Suprapubic skin (tissue), 4 donors: ENCODE measurements around the gene RPH3AL. TPM values are rescaled to one million over a fixed set of nuclear protein-coding genes. Genes with fewer than 3 reads are reported as not detected.

Source experiments
- DNase-seq, 2 donors: peaks; one replicate each; pipeline ENCODE4 v3.0.0-alpha.2; 2019; ENCODE audit warnings: low spot score in 2 of 2
- H3K27ac ChIP-seq: fragments of 200-600 bp; sonication (generic); one replicate; pipeline ENCODE4 v1.5.1; 2019
- H3K27me3 ChIP-seq: fragments of 200-600 bp; sonication (generic); one replicate; pipeline ENCODE4 v1.5.1; 2019
- H3K36me3 ChIP-seq: fragments of 200-600 bp; sonication (generic); one replicate; pipeline ENCODE4 v1.5.1; 2019
- H3K4me1 ChIP-seq: fragments of 200-600 bp; sonication (generic); one replicate; pipeline ENCODE4 v1.5.1; 2019
- H3K4me3 ChIP-seq: fragments of 200-600 bp; sonication (generic); one replicate; pipeline ENCODE4 v1.5.1; 2019; ENCODE audit warnings: mild to moderate bottlenecking
- H3K9me3 ChIP-seq: fragments of 200-600 bp; sonication (generic); one replicate; pipeline ENCODE4 v1.5.1; 2019
- EP300 ChIP-seq: sonication (generic); formaldehyde crosslinking; IDR thresholded peaks from one replicate; pipeline ENCODE4 v1.6.1; 2017; ENCODE audit warnings: antibody characterized with exemption
- POLR2A ChIP-seq, 2 donors: fragments of 450-650 bp; IDR thresholded peaks; one replicate each; pipeline ENCODE4 v1.6.1; 2017; ENCODE audit warnings: antibody characterized with exemption in 2 of 2, mild to moderate bottlenecking in 2 of 2, moderate library complexity in 2 of 2
- POLR2AphosphoS5 ChIP-seq, 3 donors: sonication (generic); formaldehyde crosslinking; IDR thresholded peaks; one replicate each; pipeline ENCODE4 v1.6.1; 2017; ENCODE audit warnings: antibody characterized with exemption in 3 of 3
- WGBS: methylation state at CpG from one replicate; pipeline ENCODE4 v1.1.5; 2018; 5-methylcytosine and 5-hydroxymethylcytosine counted together
- total RNA-seq, 4 donors: library from RNA; depleted of rRNA; stranded (reverse); fragments of >200 nt; gene quantifications; one replicate each; pipeline ENCODE4 v1.1.0, GENCODE V29; 2016
- TF ChIP-seq, protein P1 (sequence below), 2 donors: fragments of 200-600 bp in 1 of 2; fragments of 450-650 bp in 1 of 2; sonication (generic) in 1 of 2; IDR thresholded peaks; one replicate each; pipeline ENCODE4 v1.5.1; 2016 to 2019; ENCODE audit warnings: antibody characterized with exemption in 2 of 2, mild to moderate bottlenecking in 1 of 2, moderate library complexity in 1 of 2

The RPH3AL gene
- total RNA-seq, 4 donors from 2014 or later: 1.7 to 39.5 (median 10.9) TPM

DNA sequence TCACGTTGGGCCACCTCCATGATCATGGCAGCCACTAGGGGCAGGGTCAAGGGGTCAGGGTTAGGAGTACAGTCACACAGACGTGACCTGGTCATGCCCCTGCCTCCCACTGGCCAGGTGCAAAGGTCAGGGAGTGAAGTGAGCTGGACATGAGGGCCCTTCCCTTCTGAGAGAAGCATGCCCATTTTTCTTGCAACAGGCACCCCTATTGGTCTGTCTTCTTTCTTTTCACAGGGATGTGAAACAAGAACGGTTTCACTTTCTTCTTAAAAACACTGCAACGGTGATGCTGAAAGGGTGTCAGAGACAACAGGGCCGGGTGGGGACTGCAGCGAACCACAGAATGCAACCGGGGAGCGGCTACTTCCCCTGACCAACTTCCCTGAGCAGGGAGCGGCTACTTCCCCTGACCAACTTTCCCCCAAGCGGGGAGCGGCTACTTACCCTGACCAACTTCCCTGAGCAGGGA lies 119.1 kb downstream of the RPH3AL start:
- Histone ChIP-seq H3K4me1 (peaks cover 6% of the 10 kb centered on the region), H3K27me3 (no peaks in the 10 kb centered on the region), H3K27ac (peak overlapping the region; percentile 74), H3K4me3 (no peak overlapping the region), H3K9me3 (no peaks in the 10 kb centered on the region), H3K36me3 (no peaks in the 10 kb centered on the region)
- TF ChIP-seq, protein P1, sequence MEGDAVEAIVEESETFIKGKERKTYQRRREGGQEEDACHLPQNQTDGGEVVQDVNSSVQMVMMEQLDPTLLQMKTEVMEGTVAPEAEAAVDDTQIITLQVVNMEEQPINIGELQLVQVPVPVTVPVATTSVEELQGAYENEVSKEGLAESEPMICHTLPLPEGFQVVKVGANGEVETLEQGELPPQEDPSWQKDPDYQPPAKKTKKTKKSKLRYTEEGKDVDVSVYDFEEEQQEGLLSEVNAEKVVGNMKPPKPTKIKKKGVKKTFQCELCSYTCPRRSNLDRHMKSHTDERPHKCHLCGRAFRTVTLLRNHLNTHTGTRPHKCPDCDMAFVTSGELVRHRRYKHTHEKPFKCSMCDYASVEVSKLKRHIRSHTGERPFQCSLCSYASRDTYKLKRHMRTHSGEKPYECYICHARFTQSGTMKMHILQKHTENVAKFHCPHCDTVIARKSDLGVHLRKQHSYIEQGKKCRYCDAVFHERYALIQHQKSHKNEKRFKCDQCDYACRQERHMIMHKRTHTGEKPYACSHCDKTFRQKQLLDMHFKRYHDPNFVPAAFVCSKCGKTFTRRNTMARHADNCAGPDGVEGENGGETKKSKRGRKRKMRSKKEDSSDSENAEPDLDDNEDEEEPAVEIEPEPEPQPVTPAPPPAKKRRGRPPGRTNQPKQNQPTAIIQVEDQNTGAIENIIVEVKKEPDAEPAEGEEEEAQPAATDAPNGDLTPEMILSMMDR (IDR thresholded peaks at IDR 0.05): no peak
- TF ChIP-seq POLR2AphosphoS5 (IDR thresholded peaks at IDR 0.05) (no peak), EP300 (no peak), POLR2A (IDR thresholded peaks at IDR 0.05) (no peak)
- peak; percentile 64 to 69 for DNase-seq
- WGBS: 72% methylated on average over 9 of the region's 11 CpGs

DNA sequence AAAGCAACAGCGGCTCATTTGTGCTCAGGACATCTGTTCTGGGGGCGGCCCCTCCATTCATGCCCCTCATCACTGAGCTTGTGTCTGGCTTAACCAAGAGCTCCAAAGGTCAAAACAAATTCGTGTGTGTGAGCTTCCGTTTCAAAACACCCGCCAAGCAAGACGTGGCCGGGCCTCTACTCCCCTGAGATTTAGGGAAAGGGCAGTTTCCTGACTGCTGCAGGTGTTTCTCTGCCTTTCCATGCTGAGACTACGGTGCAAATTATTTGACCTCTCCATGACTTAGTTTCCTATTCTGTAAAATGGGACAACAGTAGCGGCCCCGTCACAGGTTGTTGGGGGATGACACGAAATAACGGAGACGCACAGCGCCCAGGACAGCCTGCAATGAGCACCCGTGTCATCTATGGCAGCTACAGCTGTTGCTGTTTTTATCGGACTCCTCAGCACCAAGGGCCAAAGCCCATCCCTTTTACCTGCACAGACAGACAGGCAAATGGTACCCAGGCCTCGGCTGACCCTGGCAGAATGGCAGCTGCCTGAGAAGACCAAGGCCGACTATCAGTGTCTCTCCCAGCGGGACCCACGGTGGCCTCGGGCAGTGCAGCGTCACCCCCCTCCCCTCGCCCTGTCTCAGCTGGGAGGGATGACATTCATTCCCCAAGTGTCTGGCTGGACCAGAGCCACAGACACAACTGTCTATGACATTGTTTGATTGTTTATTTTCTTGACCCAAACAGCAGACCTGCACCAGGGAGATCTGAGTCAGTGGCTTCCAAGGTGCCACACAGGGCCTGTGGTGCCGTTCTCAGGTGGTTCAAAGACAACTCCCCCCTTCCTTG lies 120.4 kb downstream of the RPH3AL start:
- Histone ChIP-seq H3K36me3 (no peaks in the 10 kb centered on the region), H3K4me3 (no peak overlapping the region), H3K4me1 (peaks cover 6% of the 10 kb centered on the region), H3K9me3 (no peaks in the 10 kb centered on the region), H3K27ac (no peak overlapping the region), H3K27me3 (no peaks in the 10 kb centered on the region)
- peak; percentile 50 to 60 for DNase-seq
- WGBS: 87% methylated on average over 23 of the region's 24 CpGs
- no peak for TF ChIP-seq EP300
- TF ChIP-seq POLR2AphosphoS5 (IDR thresholded peaks at IDR 0.05): no peak
- TF ChIP-seq POLR2A (IDR thresholded peaks at IDR 0.05): no peak
- TF ChIP-seq, protein P1 (IDR thresholded peaks at IDR 0.05): no peak

DNA sequence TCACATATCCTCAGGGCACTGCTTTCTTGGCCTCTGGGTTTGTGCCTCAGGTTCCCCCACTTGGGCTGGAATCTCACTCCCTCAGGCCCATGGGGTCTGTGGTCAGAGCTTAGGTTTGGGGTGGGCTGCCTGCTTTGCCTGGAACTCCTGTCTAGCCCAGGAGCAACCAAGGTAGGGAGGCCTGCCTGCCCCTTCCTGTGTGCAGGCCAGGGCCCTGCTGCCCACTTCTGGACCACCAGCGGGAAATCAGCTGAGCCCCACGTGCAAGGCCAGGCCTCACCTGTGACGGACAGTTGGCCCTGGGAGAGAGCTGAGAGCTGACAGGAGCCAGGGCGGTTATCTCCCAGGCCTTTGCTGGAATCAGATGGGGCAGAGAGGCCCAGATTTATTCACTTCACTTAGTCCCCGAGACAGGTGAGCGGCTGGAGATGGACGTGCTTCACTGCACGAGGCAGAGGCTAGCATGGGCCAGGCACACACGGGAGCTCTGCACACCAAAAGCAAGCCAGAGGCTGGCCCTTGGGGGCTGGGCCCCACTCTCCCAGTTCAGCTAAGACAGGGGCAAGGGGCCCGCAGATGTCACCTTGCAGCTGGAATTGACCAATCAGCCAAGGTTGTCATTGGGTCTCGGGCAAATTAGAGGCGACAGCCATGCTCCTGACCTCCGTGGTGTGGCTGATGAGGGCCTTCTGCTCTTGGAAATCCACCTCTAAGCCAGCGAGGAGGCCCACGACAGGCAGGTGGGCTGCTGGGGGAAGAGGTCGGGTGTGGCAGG lies 121.2 kb downstream of the RPH3AL start:
- H3K9me3 ChIP-seq: no peaks in the 10 kb centered on the region
- 100% methylated on average over 4 of the region's 16 CpGs for WGBS
- no peaks in the 10 kb centered on the region for H3K36me3 ChIP-seq
- H3K27ac ChIP-seq: no peak overlapping the region
- no peak for TF ChIP-seq EP300
- no peak for TF ChIP-seq POLR2A (IDR thresholded peaks at IDR 0.05)
- no peak for TF ChIP-seq POLR2AphosphoS5 (IDR thresholded peaks at IDR 0.05)
- DNase-seq: peak; percentile 46 to 66
- H3K4me3 ChIP-seq: no peak overlapping the region
- peaks cover 6% of the 10 kb centered on the region for H3K4me1 ChIP-seq
- no peaks in the 10 kb centered on the region for H3K27me3 ChIP-seq

DNA sequence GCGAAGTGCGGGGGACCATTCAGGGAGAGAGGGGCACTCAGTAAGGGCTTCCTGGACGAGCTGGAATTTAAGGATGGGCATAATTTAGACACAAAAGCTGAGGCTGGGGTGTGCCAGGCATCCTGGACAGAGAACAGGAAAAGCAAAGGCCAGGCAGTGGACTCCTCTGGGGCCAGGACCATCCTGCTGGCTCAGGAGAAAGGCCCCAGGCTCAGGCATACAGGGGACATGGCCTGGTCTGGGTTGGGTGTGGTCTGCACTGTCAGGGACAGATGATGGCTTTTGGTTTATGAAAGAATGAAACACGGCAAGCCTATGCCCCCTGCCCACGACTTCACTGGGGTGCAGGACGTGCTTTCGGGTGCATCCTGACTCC lies 122.2 kb downstream of the RPH3AL start:
- no peaks in the 10 kb centered on the region for H3K9me3 ChIP-seq
- no peak for TF ChIP-seq POLR2AphosphoS5 (IDR thresholded peaks at IDR 0.05)
- TF ChIP-seq POLR2A (IDR thresholded peaks at IDR 0.05): no peak
- TF ChIP-seq EP300: no peak
- TF ChIP-seq, protein P1 (IDR thresholded peaks at IDR 0.05): no peak
- 83% methylated on average over 7 of the region's 7 CpGs for WGBS
- H3K27me3 ChIP-seq: no peaks in the 10 kb centered on the region
- H3K36me3 ChIP-seq: no peaks in the 10 kb centered on the region
- no peak overlapping the region for H3K4me3 ChIP-seq
- H3K27ac ChIP-seq: no peak overlapping the region
- H3K4me1 ChIP-seq: peaks cover 6% of the 10 kb centered on the region
- peak; percentile 39 to 54 for DNase-seq

DNA sequence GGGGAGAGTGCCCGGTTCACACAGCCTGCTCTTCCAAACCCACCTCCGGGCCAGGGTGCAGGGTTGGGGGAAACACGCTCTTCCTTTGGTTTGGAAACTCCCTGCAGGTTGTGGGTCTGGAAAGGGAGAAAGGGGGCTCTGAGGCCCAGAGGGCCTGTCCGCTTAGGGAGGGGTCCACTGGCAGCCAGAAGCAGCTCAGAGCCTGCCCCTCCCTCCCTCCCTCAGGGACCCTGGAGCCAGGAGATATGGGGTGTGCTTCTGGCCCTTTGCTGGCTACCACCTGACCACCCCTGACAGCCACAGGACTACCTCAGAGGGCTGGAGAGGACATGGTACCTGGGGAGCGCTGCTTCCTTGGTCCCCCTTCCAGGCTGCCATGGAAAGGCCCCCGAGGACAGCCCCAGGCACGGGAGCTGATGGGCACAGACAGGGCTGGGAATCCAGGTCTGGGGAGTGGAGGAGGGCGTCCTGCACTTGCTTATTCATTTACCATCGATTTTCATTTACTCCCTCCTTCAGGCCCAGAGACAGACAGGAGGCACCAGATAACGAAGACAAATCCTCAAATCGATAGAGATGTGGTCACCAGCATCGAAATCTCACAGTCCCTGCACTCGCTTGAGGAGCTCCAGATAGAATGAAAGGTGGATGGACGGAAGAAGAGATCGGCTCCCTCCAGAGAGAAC lies 122.8 kb downstream of the RPH3AL start:
- peaks cover 6% of the 10 kb centered on the region for H3K4me1 ChIP-seq
- no peak overlapping the region for H3K4me3 ChIP-seq

More for the DNA sequence above, 122.8 kb downstream of the RPH3AL start:
- Histone ChIP-seq H3K27ac (no peak overlapping the region), H3K27me3 (no peaks in the 10 kb centered on the region), H3K36me3 (no peaks in the 10 kb centered on the region), H3K9me3 (no peaks in the 10 kb centered on the region)
- TF ChIP-seq POLR2AphosphoS5 (IDR thresholded peaks at IDR 0.05): no peak
- DNase-seq: peak; percentile 45 to 61
- 83% methylated on average over 14 of the region's 15 CpGs for WGBS
